Measurements from ENCODE around the gene IER5. TPM values are rescaled to one million over a fixed set of nuclear protein-coding genes. Genes with fewer than 3 reads are reported as not detected.

The IER5 gene
- total RNA-seq, 1 experiment from 2014 or later = 41.9 TPM

DNA sequence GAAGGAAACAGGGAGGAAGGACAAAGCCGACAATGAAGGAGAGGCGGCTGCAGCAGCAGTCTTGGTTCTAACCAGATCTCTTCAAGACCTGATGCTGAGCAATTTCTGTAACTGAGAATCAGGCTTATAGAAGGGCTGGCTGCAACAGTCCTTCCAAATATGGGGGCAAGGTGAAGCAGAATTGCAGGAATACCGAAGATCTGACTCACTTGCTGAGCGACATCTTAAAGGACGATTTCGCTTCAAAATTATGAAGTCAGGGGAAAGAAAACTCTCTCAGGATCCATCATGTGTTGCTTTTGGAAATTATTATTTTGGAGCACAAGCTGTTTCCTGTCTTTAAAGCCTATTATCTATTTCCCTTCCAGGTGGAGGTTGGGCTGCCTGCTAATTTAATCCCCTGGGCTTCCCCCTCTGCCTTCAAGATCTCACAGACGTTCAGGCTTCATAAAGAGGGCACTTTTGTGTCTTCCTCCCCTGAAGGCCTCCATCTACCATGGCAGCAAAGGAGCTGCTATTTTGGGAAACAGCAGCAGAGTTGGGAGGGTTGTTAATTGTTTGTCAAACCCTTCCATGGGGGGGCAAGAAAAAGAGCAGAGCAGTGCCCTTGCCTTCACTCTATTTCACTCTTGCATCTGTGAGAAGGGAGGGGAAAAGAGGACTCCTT is 10.8 kb upstream of the IER5 start:
- peak; percentile 88 for DNase-seq (ENCODE audit: low spot score)

DNA sequence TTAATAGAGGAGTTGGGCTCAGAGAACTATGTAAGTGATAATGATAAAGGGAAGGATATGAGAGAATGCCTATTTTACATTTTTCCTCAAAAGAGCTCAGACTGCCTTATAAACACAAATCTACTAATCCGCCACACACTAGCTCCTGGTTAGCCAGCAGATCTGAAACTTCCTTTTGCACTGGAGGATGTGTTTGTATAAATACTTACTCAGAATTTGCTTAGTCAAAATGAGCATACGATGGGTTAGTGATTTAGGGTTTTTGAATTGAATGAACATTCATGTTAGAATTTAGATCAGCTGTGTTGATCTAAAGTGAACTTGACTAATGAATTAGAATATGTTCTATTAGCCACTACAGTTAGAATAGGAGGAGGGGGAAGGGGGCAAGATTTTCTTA is 9.1 kb upstream of the IER5 start:
- no peak for DNase-seq (ENCODE audit: low spot score)

DNA sequence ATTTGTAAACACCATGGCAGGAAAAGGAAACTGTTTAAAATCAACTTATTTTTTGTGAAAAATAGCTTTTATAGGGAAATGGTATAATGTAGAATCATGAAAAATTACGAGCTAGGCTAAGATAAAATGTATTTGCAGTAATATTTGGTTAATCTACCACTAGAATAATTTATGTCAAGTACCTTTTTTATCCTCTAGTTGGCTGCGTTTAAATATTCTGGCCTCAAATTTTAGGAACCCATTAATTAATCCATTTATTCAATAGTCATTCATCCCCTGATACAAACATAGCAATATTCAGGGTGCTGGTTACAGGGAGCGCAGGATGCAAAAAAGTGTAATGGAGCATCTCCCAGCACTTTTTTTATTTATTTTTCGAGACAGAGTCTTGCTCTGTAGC is 8.6 kb upstream of the IER5 start:
- DNase-seq (ENCODE audit: low spot score) = no peak

DNA sequence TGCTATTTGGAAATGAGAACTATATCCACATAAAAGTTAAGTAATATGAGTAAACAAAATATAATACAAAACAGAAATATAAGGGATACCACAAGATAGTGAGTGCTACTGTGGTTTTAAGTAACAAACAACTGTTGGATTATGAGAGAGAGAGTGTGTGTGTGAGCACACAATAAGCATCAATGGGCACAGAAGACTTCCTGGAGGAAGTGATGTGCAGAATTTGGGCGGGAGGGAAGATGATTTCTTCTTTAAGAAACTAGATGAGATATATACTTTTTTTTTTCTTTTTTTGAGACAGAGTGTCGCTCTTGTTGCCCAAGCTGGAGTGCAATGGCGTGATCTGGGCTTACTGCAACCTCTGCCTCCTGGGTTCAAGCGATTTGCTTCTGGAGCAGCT is 7.9 kb upstream of the IER5 start:
- no peak for DNase-seq (ENCODE audit: low spot score)

DNA sequence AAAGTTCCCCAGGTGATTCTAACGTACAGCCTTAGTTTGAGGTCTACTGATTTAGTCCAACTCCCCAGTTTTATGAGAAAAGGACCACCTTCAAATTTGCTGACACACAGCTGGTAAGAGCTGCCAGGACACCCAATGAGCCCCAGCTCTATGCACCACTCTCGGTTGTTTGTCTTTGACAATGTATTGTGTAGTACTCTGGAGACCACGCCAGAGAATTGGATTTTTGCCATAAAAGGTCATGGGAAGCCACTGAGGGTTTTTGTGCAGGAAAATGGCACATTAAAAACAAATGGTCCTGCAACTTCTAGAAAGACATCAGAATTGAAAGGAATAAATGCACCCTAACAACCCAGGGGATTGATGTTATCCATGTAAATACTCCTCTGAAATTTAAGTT is 7.1 kb upstream of the IER5 start:
- no peak for DNase-seq (ENCODE audit: low spot score)

DNA sequence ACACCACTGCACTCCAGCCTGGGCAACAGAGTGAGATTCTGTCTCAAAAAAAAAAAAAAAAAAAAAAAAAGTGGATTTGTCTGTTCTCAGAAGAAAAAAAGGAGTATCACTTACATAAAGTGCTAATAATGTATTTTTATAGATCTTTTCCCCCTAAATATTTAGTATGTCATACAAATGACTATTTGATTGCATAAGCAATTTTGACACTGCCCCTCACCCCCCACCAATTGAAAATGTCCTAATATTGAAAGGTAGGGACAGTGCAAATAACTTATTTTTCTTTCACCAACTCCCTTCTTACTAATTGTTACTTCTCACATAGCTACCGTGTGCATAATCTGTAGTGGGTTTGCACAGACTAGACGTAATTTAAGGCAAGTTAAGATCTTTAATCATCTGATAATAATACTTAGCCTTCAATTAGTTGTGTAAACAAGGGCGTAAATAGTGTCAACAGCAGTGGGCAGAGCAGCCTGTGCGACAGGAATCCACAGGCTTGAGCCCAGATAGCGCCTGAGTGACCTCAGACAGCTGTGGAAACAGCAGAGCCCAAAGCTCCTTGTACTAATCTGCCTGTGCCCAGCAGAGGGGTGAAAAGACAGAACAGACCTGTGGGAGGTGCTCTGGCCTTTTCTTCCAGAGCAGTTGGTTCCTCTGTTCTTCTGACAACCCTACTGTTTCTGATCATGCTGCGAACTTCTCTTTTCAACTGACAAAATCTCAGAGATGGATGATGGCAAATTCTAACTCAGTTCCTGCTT is 4.5 kb upstream of the IER5 start:
- DNase-seq (ENCODE audit: low spot score) = no peak

DNA sequence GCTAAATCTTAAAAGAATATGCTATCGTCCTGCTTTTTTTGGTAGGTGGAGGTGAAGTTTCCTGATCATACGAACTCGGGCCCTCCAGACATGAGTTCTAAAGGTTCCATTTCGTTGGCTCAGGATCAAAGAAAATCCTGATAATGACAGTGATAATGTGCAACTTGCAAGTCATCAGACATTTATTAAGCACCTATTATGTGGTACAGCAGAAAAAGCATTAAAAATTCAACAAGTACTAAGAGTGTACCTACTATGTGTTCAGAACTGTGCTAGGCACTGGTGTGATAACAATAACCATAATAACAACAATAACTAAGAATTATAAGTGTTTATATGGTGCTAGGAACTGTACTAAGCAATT is 3.9 kb upstream of the IER5 start:
- no peak for DNase-seq (ENCODE audit: low spot score)

DNA sequence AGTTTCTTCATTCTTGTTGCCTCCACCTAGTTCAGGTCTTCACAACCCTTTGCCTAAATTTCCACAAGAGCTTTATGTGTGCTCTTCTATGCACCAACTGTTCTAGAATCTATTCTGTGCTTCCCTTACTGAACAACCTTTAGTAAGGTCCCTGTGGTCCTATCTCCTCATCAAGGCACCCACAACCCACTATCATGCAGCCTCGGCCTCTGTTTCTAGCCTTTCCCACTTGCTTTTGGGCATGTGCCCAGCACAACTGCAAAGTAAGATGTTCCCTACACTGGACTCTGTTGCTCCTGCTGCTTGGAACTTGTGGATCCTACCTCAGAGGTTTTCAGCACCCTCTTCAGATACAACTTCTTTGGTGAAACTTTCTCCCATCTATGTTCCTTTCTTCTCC is 2.4 kb upstream of the IER5 start:
- DNase-seq (ENCODE audit: low spot score) = no peak

DNA sequence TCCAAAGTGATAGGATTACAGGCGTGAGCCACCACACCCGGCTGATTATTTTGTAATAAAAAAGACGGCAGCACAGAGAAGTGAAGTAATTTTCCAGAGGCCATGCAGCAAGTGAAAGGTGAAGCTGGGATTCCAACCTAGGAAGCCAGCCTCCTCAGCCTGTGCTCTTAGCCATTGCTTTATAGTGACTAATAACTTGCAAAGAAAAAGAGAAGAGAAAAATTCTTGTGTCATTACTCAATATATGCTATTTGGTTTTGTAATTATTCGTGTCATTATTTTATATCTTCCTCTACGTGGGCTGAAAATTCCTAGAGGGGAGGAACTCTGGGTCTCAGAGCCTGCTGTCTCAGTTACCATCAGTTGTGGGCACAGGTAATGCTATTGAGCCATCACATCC is 1.6 kb upstream of the IER5 start:
- DNase-seq (ENCODE audit: low spot score) = peak; percentile 81

DNA sequence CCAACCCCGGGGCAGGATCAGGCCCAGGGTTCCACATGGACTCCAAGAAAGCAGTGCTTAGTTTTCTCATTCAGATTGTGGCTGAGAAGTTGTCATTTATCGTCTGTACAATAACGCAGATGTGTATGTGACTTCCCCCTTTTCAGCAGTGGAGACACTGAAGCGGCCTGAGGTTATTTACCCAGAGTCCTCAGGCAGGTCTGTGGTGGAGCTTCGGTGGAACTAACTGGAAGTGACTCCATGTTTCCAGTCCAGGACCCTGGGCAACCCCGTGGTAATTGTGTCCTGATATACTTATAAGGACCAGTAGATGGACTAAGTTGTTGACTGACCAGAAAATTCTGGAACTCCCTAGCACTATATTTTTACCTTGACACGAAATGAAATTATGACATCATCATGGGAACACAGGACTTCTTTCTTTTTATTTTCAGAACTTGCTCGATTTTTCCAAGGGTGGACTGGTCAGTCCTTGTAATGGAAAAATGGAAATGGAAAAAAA is 1.0 kb upstream of the IER5 start:
- no peak for DNase-seq (ENCODE audit: low spot score)

DNA sequence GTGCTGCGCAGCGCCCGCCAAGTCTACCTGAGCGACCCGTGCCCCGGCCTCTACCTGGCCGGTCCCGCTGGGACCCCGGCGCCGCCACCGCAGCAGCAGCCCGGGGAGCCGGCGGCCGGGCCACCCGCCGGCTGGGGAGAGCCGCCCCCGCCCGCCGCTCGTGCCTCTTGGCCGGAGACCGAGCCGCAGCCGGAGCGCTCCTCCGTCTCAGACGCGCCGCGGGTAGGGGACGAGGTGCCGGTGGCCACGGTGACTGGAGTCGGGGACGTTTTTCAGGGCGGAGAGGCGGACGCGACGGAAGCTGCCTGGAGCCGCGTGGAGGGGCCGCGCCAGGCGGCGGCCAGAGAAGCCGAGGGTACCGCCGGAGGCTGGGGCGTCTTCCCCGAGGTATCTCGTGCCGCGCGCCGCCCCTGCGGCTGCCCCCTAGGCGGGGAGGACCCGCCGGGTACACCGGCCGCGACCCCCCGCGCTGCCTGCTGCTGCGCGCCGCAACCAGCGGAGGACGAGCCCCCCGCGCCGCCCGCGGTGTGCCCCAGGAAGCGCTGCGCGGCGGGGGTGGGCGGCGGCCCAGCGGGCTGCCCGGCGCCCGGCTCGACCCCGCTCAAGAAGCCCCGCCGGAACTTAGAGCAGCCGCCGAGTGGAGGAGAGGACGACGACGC is 646 bp downstream of the IER5 start:
- DNase-seq (ENCODE audit: low spot score) = no peak

DNA sequence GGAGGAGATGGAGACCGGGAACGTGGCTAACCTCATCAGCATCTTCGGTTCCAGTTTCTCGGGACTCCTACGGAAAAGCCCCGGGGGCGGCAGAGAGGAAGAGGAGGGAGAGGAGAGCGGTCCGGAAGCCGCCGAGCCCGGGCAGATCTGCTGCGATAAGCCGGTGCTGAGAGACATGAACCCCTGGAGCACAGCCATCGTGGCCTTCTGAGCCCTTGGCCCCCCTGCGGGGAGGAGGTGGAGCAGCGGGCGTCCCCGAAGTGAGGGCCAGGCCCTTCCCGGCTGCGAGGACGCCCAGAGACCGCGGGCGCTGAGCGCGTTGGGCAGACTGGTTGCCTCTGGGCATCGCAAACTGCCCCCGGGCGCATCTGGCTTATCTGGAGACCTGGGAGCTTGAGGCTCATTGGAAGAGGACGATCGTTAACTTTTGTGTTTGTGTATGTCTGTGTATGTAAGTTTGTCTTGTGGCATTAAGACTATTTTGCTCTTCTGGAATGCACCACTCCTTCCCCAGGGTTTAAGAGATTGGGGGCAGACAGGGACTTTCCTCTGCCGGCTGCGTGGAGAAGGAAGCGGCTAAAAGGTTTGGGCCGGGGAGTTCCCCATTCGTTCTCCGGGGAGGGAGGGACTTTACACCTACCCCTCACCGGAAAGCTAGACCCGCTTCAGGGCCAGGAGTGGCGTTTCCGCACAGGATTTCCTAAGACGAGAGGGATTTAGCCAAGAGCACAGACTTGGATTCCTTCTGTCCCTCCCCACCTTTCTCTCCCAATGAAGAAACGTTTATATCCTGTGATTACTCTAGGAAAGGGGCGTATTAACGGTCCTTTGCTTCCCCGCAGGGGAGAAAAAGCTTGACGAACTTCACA is 1.4 kb downstream of the IER5 start:
- DNase-seq (ENCODE audit: low spot score) = peak; percentile 71

DNA sequence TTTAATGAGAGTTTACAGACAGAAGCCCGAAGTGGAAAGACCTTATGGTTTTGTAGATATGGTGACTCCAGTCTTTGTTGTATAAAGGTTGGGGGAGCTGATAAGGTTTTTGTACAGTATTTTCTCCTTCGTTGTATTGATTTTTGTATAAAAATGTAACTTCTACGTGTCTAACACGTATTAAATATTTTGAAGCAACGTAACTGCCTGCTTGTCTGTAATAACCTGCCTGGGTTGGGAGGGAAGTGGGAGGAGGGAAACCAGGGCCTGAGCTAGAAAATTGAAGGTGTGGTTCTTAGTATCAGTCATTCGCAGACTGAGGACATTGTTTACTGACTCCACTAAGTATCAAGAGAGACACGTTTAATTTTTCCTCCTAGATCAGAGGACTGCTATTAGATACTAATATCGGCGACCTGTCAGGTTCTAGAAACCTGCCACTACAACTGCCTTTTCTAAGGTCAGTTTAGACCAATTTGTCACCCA is 2.2 kb downstream of the IER5 start:
- no peak for DNase-seq (ENCODE audit: low spot score)

DNA sequence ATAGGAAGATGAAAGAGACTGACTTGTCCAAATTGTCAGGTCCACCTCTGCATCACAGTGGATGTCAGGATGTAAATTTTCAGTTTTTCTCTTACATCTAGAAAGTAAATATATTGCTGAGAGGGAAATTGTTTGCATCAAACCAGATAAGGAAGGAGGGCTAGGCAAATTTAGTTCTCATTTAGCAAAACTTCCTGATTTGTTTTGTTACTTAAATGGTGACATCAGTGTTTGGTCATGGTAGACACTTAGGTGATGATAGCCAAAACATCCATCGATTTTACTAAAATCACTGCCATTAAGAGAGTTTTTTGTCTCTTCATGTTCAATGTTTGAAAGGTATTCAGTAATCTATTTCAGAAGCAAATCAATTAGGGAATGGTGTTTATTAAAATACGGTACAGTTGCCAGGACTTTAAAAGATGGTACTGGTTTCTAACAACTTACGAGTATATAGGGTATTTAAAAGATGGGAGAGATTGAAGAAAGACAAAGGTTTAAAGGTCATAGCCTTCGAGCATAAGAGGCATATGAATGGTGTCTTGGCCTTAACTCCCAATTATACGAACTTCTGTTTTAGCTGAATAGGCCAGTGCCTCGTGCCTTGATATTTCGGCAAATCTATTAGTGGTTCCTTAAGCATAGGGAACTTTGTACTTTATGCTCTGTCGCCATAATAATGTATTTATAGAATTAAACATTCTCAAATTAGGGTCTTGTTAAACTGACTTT is 3.0 kb downstream of the IER5 start:
- DNase-seq (ENCODE audit: low spot score) = no peak

DNA sequence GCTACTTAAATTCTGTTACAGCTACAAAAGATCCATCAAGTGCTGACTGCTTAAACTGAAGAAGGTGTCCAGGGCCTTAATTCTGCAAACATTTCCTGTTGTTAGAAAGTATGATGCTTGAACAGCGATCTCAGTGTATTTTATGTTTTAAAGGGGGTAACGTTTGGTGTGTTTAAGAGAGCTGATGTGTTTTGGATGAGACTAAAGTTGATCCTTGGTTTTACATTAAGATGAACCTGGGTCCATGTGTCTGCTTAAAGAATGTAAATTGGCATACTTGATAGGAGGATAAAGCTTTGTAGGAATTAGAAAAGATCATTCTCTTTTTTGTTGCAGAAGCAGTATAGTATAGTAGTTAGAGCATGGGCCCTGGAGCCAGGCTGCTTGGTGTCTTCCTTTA is 3.6 kb downstream of the IER5 start:
- DNase-seq (ENCODE audit: low spot score) = no peak

DNA sequence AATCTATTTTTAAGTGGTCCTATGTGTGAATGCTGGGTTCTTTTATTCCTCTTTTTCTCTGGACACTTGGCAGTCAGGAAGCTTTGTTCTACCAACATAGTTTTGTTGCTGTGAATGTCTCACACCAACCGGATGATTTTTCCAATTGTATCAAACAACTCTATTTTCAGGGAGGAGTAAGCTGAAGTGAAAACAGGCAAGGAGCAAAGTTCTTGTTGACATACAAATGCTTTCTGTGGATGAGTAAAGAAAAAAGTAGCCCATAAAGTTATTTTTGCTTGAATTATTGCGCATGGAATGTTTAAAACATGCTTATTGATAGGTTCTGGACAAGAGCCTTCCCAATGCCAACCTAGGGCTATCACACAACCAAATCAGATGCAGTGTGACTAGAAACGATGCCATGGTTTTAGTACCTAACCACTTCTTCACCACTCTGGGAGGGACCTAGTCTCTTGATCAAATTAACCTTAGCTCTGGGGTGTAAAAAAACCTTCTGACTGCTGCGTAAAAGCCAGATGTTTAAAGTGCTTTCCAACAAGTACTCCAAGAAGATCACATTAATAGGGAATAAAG is 4.5 kb downstream of the IER5 start:
- no peak for DNase-seq (ENCODE audit: low spot score)

DNA sequence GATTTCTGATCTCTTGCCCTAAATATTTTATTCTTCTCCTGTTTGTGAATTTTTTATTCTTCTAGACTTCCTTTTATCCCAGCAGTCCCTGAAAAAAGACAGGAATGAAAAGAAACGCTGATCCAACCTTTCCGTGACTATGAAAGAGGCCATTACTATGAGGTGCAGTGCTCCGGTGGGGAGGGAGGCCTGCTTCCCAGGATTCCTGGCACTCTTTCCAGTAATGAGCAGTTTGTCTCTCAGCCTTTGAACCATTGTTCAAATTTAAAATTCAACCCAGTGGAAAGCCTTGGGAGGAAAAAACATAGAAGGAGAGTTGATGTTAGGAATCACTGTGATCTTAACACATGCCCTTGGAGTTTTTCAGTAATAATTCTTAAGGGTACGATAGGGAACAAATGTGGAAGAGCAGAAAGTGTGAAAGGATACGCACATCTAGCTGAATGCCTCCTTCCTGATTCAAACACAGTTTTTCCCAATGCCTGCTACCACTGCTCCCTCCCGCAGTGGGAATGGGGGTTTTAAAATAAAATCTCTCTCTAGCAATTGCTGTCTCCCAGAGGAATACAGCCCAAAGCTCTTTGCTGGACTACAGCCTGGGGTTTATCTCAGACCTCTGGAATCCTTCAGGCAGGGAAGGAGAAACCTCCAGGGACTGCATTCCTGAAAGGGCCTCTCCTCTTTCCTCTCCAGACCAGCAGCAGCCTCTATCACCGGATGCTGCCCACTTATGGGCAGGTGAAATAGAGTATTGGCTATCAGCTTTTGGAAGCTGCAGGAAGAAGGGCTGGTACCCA is 6.1 kb downstream of the IER5 start:
- DNase-seq (ENCODE audit: low spot score) = peak; percentile 93

DNA sequence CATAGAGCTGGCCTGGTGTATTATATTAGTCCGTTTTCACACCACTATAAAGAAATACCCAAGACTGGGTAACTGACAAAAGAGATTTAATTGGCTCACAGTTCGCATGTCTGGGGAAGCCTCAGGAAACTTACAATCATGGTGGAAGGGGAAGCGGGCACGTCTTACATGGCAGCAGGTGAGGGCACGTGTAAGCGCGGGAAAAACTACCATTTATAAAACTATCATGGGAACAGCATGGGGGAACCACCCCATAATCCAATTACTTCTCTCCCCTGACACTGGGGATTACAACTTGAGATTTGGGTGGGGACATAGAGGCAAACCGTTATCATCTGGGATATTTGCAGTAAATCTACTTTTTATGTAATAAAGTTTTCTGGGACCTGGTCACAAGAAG is 6.8 kb downstream of the IER5 start:
- no peak for DNase-seq (ENCODE audit: low spot score)

DNA sequence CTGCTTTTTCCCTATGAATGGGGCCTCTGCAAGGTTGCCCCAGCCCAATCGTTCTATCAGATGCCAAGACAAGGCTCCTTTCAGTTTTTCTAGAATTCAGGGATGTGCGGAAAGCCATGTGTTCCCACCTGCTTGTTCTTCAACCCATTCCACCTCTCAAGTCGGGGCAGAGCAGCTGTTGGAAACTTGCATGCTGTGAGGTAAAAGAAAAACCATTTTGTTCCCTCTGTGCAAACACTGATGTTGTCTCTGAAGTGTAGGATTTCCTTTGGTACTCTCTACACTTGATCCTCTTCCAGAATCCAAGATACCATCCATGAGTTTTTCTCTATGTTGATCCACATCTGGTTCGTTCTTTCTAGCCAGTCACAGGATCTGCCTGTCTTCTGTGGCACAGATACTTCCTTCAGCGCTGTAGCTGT is 7.3 kb downstream of the IER5 start:
- no peak for DNase-seq (ENCODE audit: low spot score)

DNA sequence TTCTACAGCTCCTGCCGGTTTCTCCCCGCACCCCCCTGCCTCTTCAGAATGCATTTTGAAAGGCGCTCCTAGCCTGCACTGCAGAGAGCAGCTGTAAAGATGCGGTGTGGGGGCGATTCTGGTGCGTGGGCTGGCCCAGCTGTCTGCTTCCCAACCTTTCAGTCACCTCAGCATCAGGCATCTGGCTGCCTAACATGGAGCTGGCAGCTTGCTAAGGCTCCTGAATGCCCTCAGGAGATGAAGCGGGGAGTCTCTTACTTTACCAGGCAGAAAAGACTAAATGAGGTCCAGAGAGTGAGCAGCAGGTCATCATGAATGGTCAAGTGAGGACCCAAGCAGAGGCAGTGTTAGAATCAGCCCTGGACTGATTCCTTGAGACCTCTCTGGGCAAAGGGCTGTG is 8.7 kb downstream of the IER5 start:
- DNase-seq (ENCODE audit: low spot score) = no peak
